GM21360 (cell line): ENCODE results near the gene STAC3.
A peak's percentile ranks its signal among the peaks of the same experiment; 100 is the strongest.

Experiments used
- ATAC-seq: cut with Tn5 transposase; IDR thresholded peaks from one replicate; pipeline ENCODE4 v1.9.1; 2021; ENCODE audit warnings: mild to moderate bottlenecking, moderate library complexity; ENCODE audit not compliant: unreplicated experiment

Gene STAC3

GRCh38 chr12:57255916-57256315 lies 4.9 kb upstream of the STAC3 start:
- ATAC-seq, result no peak

GRCh38 chr12:57254506-57255280 lies 3.7 kb upstream of the STAC3 start:
- ATAC-seq, result no peak

- no peak for ATAC-seq
These were observed 446 bp downstream of the STAC3 start for GRCh38 chr12:57250541-57250940.

GRCh38 chr12:57248934-57249742 lies 1.8 kb downstream of the STAC3 start:
- ATAC-seq, result no peak

- ATAC-seq, result no peak
These were observed 3.9 kb downstream of the STAC3 start for GRCh38 chr12:57247041-57247440.

GRCh38 chr12:57244312-57244696 lies 6.7 kb downstream of the STAC3 start:
- no peak for ATAC-seq

GRCh38 chr12:57243521-57244311 lies 7.3 kb downstream of the STAC3 start:
- ATAC-seq, result no peak

- ATAC-seq, result peak; percentile 32
These were observed 8.1 kb downstream of the STAC3 start for GRCh38 chr12:57242691-57243454.

GRCh38 chr12:57242329-57242690 lies 8.7 kb downstream of the STAC3 start:
- no peak for ATAC-seq

GRCh38 chr12:57241402-57242310 lies 9.3 kb downstream of the STAC3 start:
- no peak for ATAC-seq

- ATAC-seq, result no peak
These were observed 10.0 kb downstream of the STAC3 start for GRCh38 chr12:57240926-57241401.

- ATAC-seq, result peak; percentile 29
These were observed 10.7 kb downstream of the STAC3 start for GRCh38 chr12:57240066-57240921.

- no peak for ATAC-seq
These were observed 11.4 kb downstream of the STAC3 start for GRCh38 chr12:57239587-57240065.

- peak; percentile 45 for ATAC-seq
These were observed 12.0 kb downstream of the STAC3 start for GRCh38 chr12:57238854-57239554.

GRCh38 chr12:57237932-57238853 lies 12.8 kb downstream of the STAC3 start:
- ATAC-seq, result no peak

GRCh38 chr12:57237596-57237931 lies 13.4 kb downstream of the STAC3 start:
- ATAC-seq, result no peak
